Breast epithelium (tissue), 3 donors: Measurements from ENCODE around the gene SKAP2.

Experiments used
- CTCF ChIP-seq, 3 donors: fragments of 450-650 bp; IDR thresholded peaks; one replicate each; pipeline ENCODE4 v1.5.1; 2016 to 2017; ENCODE audit warnings: antibody characterized with exemption in 3 of 3, mild to moderate bottlenecking in 3 of 3, moderate library complexity in 3 of 3
- POLR2A ChIP-seq: fragments of 450-650 bp; IDR thresholded peaks from one replicate; pipeline ENCODE4 v1.6.1; 2016; ENCODE audit warnings: antibody characterized with exemption, mild to moderate bottlenecking, moderate library complexity
- POLR2AphosphoS5 ChIP-seq, 3 donors: sonication (generic); formaldehyde crosslinking; IDR thresholded peaks; one replicate each; pipeline ENCODE4 v1.6.1; 2017; ENCODE audit warnings: antibody characterized with exemption in 3 of 3

GRCh38 chr7:26910221-26910620 is 45.8 kb upstream of the SKAP2 start:
- TF ChIP-seq CTCF (IDR thresholded peaks at IDR 0.05) (no peak), POLR2A (no peak), POLR2AphosphoS5 (IDR thresholded peaks at IDR 0.05) (no peak)
